ENCODE measurements around the gene NAV1. TPM values are rescaled to one million over a fixed set of nuclear protein-coding genes. Genes with fewer than 3 reads are reported as not detected.

NAV1 gene
- total RNA-seq, 2 donors from 2014 or later: 0.28 to 1.3 TPM

DNA sequence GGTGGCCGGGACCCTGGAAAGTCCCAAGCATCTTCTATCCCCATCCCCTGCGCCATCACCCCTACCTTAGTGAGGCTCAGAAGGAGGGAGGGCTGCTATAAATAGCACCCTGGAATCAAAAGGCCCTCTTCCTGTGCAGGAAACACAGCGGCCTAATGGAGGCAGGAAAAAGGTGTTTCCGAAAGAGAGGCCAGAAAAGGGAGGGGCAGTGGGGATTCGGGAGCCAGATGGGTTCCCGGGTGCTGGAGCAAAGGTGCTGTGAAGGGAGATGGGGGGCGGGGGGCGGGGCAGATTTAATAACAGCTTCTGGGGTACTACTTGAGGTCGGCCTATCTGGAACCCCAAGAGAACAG, 16.6 kb downstream of the NAV1 start:
- Mint-ChIP-seq H3K27ac (no peak overlapping the region), H3K4me3 (no peak overlapping the region), H3K36me3 (ENCODE audit: low read depth) (no peaks in the 10 kb centered on the region), H3K4me1 (no peaks in the 10 kb centered on the region), H3K9me3 (no peaks in the 10 kb centered on the region), H3K27me3 (no peaks in the 10 kb centered on the region)
- no peak for ATAC-seq (replicated peaks)

DNA sequence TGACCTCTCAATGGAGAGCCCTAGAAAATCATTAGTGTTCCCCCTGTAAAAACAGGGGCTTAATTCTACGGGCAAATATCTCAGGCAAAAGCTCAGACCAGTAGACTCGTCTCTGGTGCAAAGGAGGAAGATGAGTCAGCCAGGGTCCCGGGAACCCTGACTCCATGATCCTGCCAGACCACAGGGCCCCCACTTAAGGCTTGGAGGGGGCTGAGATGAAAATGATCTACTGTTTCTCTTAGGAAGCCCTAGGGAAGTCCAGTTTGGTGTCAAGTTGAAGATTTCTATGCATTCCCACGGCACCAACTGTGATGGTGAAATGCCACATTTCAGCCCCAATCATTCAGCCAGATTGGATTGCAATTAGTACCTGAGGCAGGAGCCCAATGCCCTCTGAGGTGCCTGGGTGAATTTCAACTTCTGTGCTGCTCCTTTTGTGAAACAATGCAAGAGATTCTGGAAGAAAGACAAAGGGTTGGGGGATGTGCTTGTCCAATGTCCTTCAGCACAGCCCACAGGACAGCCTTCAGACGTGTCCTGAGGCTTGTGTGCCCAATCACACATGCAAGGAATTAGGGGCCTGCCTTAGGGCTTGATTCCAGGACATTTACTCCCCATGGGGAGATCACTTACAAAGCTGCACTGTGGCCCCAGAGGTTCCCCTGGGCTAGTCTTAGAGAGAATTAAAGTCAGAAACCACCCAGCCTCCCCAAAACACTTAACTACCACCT, 18.1 kb downstream of the NAV1 start:
- no peak overlapping the region for H3K4me3 Mint-ChIP-seq
- H3K27ac Mint-ChIP-seq: no peak overlapping the region
- no peaks in the 10 kb centered on the region for H3K9me3 Mint-ChIP-seq
- ATAC-seq (replicated peaks): no peak
- H3K36me3 Mint-ChIP-seq (ENCODE audit: low read depth): no peaks in the 10 kb centered on the region
- no peaks in the 10 kb centered on the region for H3K27me3 Mint-ChIP-seq
- no peaks in the 10 kb centered on the region for H3K4me1 Mint-ChIP-seq

DNA sequence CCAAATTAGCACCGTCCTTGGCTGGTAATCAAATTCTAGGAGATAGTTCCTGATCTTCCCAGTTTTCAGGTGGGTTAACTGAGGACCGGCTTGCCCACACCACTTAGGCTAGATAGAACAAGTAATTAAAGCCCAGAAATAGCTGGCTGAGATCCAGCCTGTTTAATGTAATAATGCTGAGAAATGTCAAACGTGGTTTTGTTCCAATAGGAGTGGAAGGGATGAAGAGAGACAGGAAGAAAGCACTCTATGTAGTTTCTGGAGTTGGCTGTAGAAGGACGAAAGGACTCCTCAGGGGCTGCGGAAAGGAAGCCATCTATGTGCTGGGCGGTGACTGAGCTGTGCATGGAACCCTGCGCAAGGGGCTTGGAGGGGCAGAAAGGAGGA, 18.6 kb downstream of the NAV1 start:
- Mint-ChIP-seq H3K4me3 (no peak overlapping the region), H3K27me3 (no peaks in the 10 kb centered on the region)

DNA sequence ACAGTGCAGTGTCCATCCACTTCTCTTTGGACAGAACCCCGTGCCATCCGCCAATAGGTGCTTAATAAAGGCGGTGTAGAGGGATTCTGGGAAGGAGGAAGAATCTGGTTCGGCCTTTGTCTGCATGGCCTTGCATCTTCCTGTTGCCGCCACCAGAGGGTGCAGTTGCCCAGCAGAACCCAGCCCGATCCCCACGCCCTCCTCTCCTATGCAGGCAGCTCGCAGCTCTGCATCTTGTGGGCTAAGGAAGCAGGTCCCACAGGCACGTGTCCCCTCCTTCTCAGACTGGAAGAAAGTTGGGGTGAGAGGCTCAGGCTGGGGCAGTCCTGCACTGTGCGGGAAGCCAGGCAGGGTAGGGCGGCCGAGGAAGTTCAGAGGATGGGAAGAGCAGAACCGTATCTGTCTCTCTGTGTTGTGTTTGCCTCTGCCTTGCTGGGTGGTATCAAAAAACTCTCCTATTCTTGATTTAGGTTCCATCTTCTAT, 20.8 kb downstream of the NAV1 start:
- Mint-ChIP-seq H3K27ac (no peak overlapping the region), H3K9me3 (no peaks in the 10 kb centered on the region), H3K4me1 (no peaks in the 10 kb centered on the region), H3K27me3 (no peaks in the 10 kb centered on the region), H3K4me3 (no peak overlapping the region), H3K36me3 (ENCODE audit: low read depth) (no peaks in the 10 kb centered on the region)
- ATAC-seq (replicated peaks): peak; percentile 87

More for the DNA sequence above, 18.6 kb downstream of the NAV1 start:
- no peak for ATAC-seq (replicated peaks)
- H3K36me3 Mint-ChIP-seq (ENCODE audit: low read depth): no peaks in the 10 kb centered on the region
- no peaks in the 10 kb centered on the region for H3K9me3 Mint-ChIP-seq
- no peak overlapping the region for H3K27ac Mint-ChIP-seq
- H3K4me1 Mint-ChIP-seq: no peaks in the 10 kb centered on the region

DNA sequence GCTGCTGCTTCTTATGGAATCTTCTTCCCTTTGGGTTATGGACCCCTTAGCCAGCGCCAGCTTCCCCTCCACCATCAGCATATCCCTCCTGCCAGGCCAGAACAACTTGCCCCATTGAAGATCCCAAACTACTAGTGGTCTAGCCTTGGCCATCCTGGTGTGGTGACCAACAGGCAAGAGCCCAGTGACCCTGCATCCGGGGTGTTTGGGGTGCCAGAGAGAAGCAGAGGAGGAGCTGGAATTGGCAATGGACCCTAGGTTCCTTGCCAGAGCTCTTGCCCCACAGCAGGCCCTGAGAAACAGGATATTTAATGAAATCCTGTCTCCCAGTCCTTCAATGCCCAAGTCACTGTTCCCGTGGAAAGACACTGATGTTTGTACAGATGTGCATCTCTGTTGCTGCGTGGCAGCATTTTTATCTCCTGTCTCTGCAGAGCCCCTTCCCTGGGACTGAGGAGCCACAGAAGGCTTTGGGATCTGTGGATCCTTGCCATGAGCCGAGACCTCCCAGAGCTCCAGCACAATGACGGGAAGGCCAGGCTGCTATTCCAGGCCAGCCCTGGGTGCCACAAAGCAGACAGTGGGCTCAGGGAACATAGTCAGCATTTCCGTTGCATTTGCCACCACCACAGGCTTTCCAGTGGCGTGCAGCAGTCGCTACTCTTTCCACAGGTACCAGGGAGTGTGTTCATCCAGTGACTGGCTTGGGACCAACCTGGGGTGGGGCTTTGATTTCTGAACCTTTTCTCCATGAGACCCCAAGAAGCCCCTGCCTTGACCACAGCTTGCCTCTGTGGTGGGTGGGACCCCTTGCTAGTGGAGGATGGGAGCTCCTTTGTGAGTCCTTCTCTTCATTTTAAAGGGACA, 21.6 kb downstream of the NAV1 start:
- no peak for ATAC-seq (replicated peaks)
- no peak overlapping the region for H3K27ac Mint-ChIP-seq
- no peaks in the 10 kb centered on the region for H3K4me1 Mint-ChIP-seq
- no peaks in the 10 kb centered on the region for H3K27me3 Mint-ChIP-seq
- H3K9me3 Mint-ChIP-seq: no peaks in the 10 kb centered on the region
- no peak overlapping the region for H3K4me3 Mint-ChIP-seq
- H3K36me3 Mint-ChIP-seq (ENCODE audit: low read depth): no peaks in the 10 kb centered on the region

DNA sequence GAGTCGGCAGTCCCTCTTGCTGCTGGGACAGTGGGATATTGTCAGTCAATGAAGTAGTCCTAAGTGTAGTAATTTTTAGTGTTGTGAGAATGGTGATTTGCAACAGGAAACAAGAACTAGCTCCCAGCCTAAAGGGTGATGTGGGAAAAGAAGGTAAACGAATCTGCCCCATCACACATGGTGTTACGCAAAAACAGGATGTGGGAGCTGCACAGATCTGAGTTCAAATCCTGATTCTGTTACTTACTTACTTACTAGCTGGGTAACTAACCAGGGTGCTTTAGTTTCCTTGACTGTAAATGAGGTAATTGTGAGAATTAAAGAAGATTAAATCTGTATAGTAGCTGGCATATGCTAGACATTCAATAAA, 22.3 kb downstream of the NAV1 start:
- Mint-ChIP-seq H3K36me3 (ENCODE audit: low read depth) (no peaks in the 10 kb centered on the region), H3K4me3 (no peak overlapping the region), H3K9me3 (no peaks in the 10 kb centered on the region), H3K27ac (no peak overlapping the region), H3K27me3 (no peaks in the 10 kb centered on the region), H3K4me1 (no peaks in the 10 kb centered on the region)
- no peak for ATAC-seq (replicated peaks)

DNA sequence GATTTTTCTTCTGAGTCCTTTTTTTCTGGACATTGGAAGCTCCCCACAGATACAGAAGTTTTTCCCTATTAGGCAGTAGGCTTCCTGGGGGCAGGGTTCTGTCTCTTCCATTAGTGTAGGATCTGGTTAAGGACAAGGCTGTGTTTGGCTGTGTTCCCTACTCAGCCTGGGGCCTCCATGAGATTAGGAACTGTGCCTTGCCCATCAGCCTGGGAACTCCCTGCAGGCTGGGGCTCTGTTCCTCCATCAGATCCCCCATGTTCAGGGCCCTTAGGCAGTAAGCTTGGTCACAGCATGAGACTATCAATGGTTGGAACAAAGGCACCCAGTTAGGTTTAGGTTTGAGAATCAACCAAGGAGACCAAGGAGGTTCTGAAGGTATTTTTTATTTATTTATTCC, 22.7 kb downstream of the NAV1 start:
- no peaks in the 10 kb centered on the region for H3K27me3 Mint-ChIP-seq
- no peak for ATAC-seq (replicated peaks)
- no peaks in the 10 kb centered on the region for H3K4me1 Mint-ChIP-seq
- H3K27ac Mint-ChIP-seq: no peak overlapping the region
- H3K9me3 Mint-ChIP-seq: no peaks in the 10 kb centered on the region
- no peaks in the 10 kb centered on the region for H3K36me3 Mint-ChIP-seq (ENCODE audit: low read depth)
- H3K4me3 Mint-ChIP-seq: no peak overlapping the region

DNA sequence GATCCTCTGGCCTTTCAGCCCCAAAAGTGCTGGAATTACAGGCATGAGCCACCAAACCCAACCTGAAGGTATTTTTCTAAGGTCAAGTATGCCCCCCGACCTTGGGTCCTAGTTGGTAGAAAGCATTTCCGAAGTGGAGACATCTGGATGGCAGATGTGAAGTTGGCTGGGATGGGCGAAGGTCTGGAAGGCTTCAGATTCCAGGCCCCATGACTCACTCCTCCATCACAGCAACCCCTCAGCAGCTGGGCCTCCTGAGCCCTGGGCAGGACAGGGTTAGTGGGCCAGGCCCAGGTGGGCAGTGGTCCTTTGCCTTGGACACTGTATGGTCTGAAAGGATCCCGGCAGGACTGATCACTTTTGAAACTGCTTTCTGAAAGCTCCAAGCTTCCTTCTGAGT, 23.3 kb downstream of the NAV1 start:
- ATAC-seq (replicated peaks): no peak
- Mint-ChIP-seq H3K9me3 (no peaks in the 10 kb centered on the region), H3K27ac (no peak overlapping the region), H3K4me1 (no peaks in the 10 kb centered on the region), H3K27me3 (no peaks in the 10 kb centered on the region), H3K36me3 (ENCODE audit: low read depth) (no peaks in the 10 kb centered on the region), H3K4me3 (no peak overlapping the region)

DNA sequence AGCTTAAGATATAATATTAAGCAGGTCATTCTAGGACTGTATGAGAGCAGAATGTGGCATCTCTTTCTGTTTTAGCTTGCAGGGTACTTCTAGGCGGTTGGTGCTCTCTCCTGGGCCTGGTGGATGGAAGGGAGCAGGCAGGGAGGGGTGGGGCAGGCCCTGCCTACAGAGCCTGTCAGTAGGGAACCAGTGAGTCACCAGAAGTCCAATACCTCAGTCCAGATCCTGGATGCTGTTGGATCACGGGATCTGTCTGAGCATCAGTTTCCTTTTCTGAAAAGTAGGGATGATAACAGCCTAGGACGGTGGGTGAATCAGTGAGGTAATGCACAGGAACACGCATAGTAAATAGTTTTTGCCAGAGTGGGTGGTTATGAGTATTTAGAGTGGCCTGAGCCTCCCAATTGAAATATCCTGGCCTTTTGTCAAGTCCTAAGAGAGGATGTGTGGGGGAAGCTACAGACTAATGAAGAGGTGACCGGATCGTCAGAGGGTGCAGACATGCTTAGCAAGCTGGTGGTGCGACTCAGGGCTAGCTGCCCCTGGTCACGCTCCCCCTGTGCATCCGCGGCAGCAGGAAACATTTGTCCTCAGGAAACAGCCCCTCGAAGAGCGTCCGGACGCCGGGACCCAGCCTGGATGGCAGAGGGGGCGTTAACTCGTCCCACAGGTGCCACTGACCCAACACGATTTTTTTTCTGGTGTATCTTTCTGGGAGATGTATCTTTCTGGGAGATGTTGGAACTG, 23.9 kb downstream of the NAV1 start:
- Mint-ChIP-seq H3K9me3 (no peaks in the 10 kb centered on the region), H3K4me3 (no peak overlapping the region), H3K4me1 (no peaks in the 10 kb centered on the region), H3K27me3 (no peaks in the 10 kb centered on the region), H3K27ac (no peak overlapping the region), H3K36me3 (ENCODE audit: low read depth) (no peaks in the 10 kb centered on the region)
- no peak for ATAC-seq (replicated peaks)

DNA sequence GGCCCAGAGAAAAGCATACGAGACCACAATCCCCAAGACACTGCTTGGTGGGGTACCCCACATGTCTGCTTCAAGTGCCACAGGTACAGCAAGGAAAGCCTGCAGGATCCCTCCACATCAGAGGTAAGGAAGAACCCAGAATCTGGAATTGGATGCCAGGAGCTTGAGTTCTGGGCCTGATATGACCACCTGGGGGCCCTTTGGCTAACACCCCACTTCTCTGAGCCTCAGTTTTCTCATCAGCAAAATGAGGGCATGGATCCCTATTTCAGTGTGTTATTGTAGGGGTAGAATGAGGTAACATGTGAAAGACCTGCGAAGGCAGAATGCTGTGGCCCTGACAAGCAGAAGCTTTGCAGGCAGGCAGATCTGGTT, 24.5 kb downstream of the NAV1 start:
- no peaks in the 10 kb centered on the region for H3K4me1 Mint-ChIP-seq
- H3K9me3 Mint-ChIP-seq: no peaks in the 10 kb centered on the region
- ATAC-seq (replicated peaks): no peak
- H3K27me3 Mint-ChIP-seq: no peaks in the 10 kb centered on the region
- H3K36me3 Mint-ChIP-seq (ENCODE audit: low read depth): no peaks in the 10 kb centered on the region
- H3K4me3 Mint-ChIP-seq: no peak overlapping the region
- H3K27ac Mint-ChIP-seq: no peak overlapping the region

DNA sequence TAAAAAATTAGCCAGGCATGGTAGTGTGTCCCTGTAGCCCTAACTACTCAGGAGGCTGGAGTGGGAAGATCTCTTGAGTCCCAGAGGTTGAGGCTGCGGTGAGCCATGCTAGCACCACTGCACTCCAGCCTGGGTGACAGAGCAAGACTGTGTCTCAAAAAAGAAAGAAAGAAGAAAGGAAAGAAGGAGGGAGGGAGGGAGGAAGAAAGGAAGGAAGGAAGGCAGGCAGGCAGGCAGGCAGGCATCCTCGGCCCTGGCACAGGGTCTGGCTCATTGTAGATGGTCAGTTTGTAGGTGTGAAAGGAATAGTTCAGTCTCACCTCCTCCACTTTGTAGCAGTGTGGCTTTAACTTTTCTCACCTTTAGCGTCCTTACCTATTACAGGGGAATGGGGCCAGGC, 25.0 kb downstream of the NAV1 start:
- no peak for ATAC-seq (replicated peaks)
- Mint-ChIP-seq H3K4me3 (no peak overlapping the region), H3K27me3 (no peaks in the 10 kb centered on the region), H3K9me3 (no peaks in the 10 kb centered on the region), H3K36me3 (ENCODE audit: low read depth) (no peaks in the 10 kb centered on the region), H3K4me1 (no peaks in the 10 kb centered on the region), H3K27ac (no peak overlapping the region)

DNA sequence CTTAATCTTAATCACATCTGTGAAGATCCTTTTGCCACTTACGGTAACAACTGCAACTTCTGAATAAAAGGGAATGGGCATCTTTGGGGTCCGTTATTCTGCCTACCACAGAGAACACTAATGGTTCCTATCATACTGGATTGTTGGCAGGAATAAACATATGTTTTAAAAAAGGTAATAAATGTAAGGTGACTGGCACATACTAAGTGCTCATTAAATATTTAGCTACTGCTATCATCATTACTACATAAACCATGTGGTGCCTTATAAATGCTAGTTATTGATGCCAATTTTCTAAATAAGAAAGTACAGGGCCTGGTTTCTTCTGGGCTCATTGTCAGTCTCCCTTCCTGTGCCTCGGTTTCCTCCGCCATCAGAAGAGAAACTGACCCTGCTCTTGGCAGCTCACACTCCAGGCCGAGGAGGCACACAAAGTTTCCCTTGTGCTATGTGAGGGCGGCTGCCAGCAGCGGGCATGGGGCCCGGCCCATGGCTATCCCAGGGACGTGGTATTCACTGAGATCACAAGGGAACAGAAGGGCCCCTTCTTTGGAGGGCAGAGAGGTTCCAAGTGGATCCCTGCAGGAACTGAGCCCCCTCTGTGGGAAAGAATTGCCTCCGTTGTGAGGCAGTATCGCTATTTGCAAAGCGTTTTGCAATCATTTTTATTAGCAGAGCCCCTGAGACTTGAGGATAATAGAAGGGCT, 26.2 kb downstream of the NAV1 start:
- no peaks in the 10 kb centered on the region for H3K36me3 Mint-ChIP-seq (ENCODE audit: low read depth)
- H3K9me3 Mint-ChIP-seq: no peaks in the 10 kb centered on the region
- H3K4me3 Mint-ChIP-seq: no peak overlapping the region
- no peak overlapping the region for H3K27ac Mint-ChIP-seq
- H3K27me3 Mint-ChIP-seq: no peaks in the 10 kb centered on the region
- ATAC-seq (replicated peaks): no peak
- H3K4me1 Mint-ChIP-seq: no peaks in the 10 kb centered on the region

DNA sequence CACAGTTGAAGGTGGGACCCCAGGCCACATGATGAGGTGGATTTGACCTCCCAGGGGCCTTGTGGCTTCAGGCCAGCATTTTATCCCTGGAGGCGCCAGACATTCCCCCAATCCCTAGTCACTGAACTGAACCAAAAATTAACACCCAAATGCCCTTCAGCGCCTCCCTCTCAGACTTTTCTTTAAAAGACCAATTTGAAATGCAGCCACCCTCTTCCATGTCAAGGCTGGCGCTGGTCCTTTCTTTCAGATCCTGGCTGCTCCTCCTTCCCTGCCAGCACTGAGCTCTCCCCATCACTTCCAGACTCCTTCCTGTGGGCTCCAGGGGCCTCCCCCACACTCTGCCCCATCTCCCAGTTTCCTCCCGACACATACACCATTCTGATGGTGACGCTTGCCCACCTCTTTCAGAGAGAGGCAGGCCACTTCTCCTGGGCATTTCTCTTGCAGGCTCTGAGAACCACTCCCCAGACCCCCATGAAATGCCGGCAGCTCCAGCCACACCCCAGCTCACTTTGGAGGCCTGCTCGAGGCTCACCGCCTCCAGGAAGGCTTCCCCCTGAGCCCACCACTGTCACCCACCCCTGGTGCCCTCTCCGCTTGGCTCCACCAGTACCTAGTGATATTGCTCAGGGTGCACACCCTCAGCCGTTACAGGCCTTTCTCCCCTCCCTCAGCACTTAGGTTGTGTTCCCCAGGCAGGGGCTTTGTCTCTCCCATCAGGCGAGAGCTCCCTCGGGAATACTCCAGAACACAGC, 27.0 kb downstream of the NAV1 start:
- Mint-ChIP-seq H3K27me3 (no peaks in the 10 kb centered on the region), H3K36me3 (ENCODE audit: low read depth) (no peaks in the 10 kb centered on the region), H3K27ac (peak overlapping the region; percentile 13), H3K9me3 (no peaks in the 10 kb centered on the region), H3K4me3 (no peak overlapping the region), H3K4me1 (no peaks in the 10 kb centered on the region)
- ATAC-seq (replicated peaks): no peak

DNA sequence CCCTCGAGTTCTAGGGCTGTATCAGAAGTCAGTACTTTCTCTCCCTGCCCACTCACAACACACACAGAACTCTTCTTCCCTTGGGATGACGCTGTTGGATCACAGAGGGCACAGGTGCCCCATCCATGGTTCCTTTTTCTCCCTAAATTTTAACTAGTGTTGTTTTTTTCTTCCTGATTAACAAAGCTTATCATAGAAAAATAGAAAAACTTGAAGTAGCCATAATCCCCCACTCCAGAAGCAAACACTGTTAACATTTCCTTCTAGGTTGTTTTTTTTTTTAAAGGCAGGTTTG, 27.5 kb downstream of the NAV1 start:
- Mint-ChIP-seq H3K36me3 (ENCODE audit: low read depth) (no peaks in the 10 kb centered on the region), H3K4me1 (no peaks in the 10 kb centered on the region), H3K27ac (peak overlapping the region; percentile 13), H3K27me3 (no peaks in the 10 kb centered on the region), H3K9me3 (no peaks in the 10 kb centered on the region), H3K4me3 (no peak overlapping the region)
- ATAC-seq (replicated peaks): no peak
